Chondrocyte (in vitro differentiated cells): ENCODE data around the gene CD302. TPM values are rescaled to one million over a fixed set of nuclear protein-coding genes. Genes with fewer than 3 reads are reported as not detected.
"Not testable (repeated sequence)": the region's sequence is repeated elsewhere in the genome, so short reads cannot be mapped to it uniquely, and the experiment has no call there.

Source experiments
- DNase-seq: peaks from one replicate; pipeline ENCODE4 v3.0.0; 2021; ENCODE audit warnings: mixed read lengths, low spot score
- H3K27ac Mint-ChIP-seq: one replicate; pipeline ENCODE4 v1.8.0; 2021; ENCODE audit warnings: mild to moderate bottlenecking, moderate library complexity, mixed read lengths; ENCODE audit not compliant: unreplicated experiment
- H3K27me3 Mint-ChIP-seq: 2 replicates; pipeline ENCODE4 v1.8.0; 2021; ENCODE audit warnings: low read depth, mixed read lengths
- H3K36me3 Mint-ChIP-seq: 2 replicates; pipeline ENCODE4 v1.8.0; 2021; ENCODE audit warnings: low read depth, mixed read lengths
- H3K4me1 Mint-ChIP-seq: 2 replicates; pipeline ENCODE4 v1.8.0; 2021; ENCODE audit warnings: low read depth, mild to moderate bottlenecking, mixed read lengths
- H3K4me3 Mint-ChIP-seq: one replicate; pipeline ENCODE4 v1.8.0; 2021; ENCODE audit warnings: mild to moderate bottlenecking, moderate library complexity, mixed read lengths; ENCODE audit not compliant: unreplicated experiment
- H3K9me3 Mint-ChIP-seq: 2 replicates; pipeline ENCODE4 v1.8.0; 2021; ENCODE audit warnings: low read depth, mixed read lengths
- CTCF ChIP-seq: fragments of 200-600 bp; sonication (generic); IDR thresholded peaks from 2 replicates; pipeline ENCODE4 v1.5.0; 2021; ENCODE audit warnings: antibody characterized with exemption, mild to moderate bottlenecking, moderate library complexity
- total RNA-seq: library from RNA; stranded (reverse); gene quantifications from 3 replicates; pipeline ENCODE4 v1.2.1, GENCODE V29; 2021

The CD302 gene
- total RNA-seq, 1 donor from 2014 or later, result 6.4 TPM

GRCh38 chr2:159786938-159787337, 11.1 kb downstream of the CD302 start:
- no peaks in the 10 kb centered on the region for H3K4me1 Mint-ChIP-seq
- no peak overlapping the region for H3K4me3 Mint-ChIP-seq
- no peak for TF ChIP-seq CTCF
- no peak overlapping the region for H3K27ac Mint-ChIP-seq
- no peaks in the 10 kb centered on the region for H3K9me3 Mint-ChIP-seq
- no peak for DNase-seq
- no peaks in the 10 kb centered on the region for H3K36me3 Mint-ChIP-seq
- H3K27me3 Mint-ChIP-seq, result no peaks in the 10 kb centered on the region

- DNase-seq, result no peak
- Mint-ChIP-seq H3K27ac (no peak overlapping the region), H3K36me3 (no peaks in the 10 kb centered on the region), H3K27me3 (no peaks in the 10 kb centered on the region), H3K4me3 (no peak overlapping the region), H3K9me3 (no peaks in the 10 kb centered on the region), H3K4me1 (no peaks in the 10 kb centered on the region)
- TF ChIP-seq CTCF, result no peak
Measured at GRCh38 chr2:159785195-159785594, 12.8 kb downstream of the CD302 start.

GRCh38 chr2:159784744-159785143, 13.3 kb downstream of the CD302 start:
- H3K4me1 Mint-ChIP-seq, H3K36me3 Mint-ChIP-seq, H3K27me3 Mint-ChIP-seq, H3K9me3 Mint-ChIP-seq, DNase-seq, H3K4me3 Mint-ChIP-seq, H3K27ac Mint-ChIP-seq: not testable (repeated sequence)

DNA sequence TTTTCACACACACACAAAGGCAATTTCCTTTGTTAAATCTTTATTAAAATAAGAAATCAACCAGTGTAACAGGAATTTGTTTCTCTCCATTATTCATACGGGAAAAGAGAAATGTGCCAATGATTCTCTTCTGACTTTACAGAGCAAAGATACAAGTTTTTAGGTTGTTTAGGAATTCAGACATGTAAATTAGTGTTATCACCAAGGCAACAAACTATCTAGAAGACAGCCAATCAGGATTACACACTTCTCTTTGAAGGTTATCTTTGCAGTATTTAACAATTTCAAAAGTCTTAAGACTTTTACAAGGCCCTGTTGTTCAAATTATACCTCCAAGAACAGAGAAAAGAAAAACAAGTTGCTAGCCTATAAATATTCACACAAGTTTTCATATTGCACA, 14.5 kb downstream of the CD302 start:
- no peak for DNase-seq
- TF ChIP-seq CTCF, result no peak
- H3K27ac Mint-ChIP-seq, result no peak overlapping the region
- no peaks in the 10 kb centered on the region for H3K4me1 Mint-ChIP-seq
- no peak overlapping the region for H3K4me3 Mint-ChIP-seq
- H3K36me3 Mint-ChIP-seq, result no peaks in the 10 kb centered on the region
- H3K27me3 Mint-ChIP-seq, result no peaks in the 10 kb centered on the region
- H3K9me3 Mint-ChIP-seq, result no peaks in the 10 kb centered on the region

DNA sequence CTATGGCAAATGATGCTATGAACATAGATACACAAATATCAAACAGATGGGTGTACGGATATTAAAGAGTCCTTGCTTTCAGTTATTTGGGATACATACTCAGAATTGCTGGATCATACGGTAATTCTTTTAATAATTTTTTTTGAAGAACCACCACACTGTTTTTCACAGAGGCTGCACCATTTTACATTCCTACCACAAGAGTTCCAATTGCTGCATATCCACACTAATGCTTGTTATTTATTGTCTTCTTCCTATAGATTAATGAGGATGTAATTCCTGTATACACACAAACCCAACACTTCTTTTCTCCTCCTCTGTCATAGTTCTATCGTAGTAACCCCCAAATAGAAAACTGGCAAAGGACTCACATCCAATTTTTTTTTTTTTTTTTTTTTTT, 21.7 kb downstream of the CD302 start:
- H3K9me3 Mint-ChIP-seq, result no peaks in the 10 kb centered on the region
- TF ChIP-seq CTCF, result peak; percentile 52
- peaks cover 13% of the 10 kb centered on the region for H3K4me1 Mint-ChIP-seq

DNA sequence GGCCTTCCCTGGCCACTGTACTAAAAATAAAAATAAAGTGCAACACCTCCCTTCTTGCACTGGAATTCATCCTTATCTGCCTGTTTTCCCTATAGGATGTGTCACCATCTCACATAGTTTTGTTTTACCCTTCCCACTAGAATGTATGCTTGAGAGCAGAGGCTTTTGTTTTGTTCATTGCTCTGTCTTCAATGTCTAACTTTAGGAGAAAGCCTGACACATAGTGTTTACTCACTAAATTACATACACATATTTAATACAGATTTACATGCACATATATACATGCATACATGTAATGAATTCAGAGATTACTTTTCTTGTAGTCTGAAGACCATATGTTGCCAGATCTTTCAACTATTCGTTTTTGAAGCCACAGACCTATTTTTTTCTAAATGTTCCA, 23.0 kb downstream of the CD302 start:
- TF ChIP-seq CTCF, result peak; percentile 35
- no peaks in the 10 kb centered on the region for H3K9me3 Mint-ChIP-seq
- H3K4me1 Mint-ChIP-seq, result peaks cover 13% of the 10 kb centered on the region
- no peaks in the 10 kb centered on the region for H3K27me3 Mint-ChIP-seq
- no peak overlapping the region for H3K27ac Mint-ChIP-seq
- DNase-seq, result no peak
- no peak overlapping the region for H3K4me3 Mint-ChIP-seq
- H3K36me3 Mint-ChIP-seq, result peaks cover 15% of the 10 kb centered on the region

More for the DNA sequence above, 21.7 kb downstream of the CD302 start:
- Mint-ChIP-seq H3K27ac (no peak overlapping the region), H3K4me3 (no peak overlapping the region), H3K36me3 (peaks cover 13% of the 10 kb centered on the region), H3K27me3 (no peaks in the 10 kb centered on the region)
- no peak for DNase-seq
